Sciatic nerve (tissue), 2 donors: ENCODE measurements around the gene CADM1. TPM values are rescaled to one million over a fixed set of nuclear protein-coding genes. Genes with fewer than 3 reads are reported as not detected.

ENCODE experiments used
- ATAC-seq: fragments of 200-7000 bp; cut with Tn5 transposase; one replicate; pipeline ENCODE4 v1.9.1; 2020; ENCODE audit warnings: mild to moderate bottlenecking, moderate library complexity
- DNase-seq: peaks from one replicate; pipeline ENCODE4 v3.0.0-alpha.2; 2020; ENCODE audit warnings: low spot score
- intact Hi-C: fragments of 100-400 bp; cut with DNase I; formaldehyde crosslinking; loops from one replicate; pipeline ENCODE4 v1.14.2; 2022
- total RNA-seq: library from RNA; stranded (reverse); fragmentation: NEBNext Ultra II Directional; extraction: Animal tissue kit (Norgen Biotek cat#: 25700); gene quantifications from one replicate; pipeline ENCODE4 v1.2.1, GENCODE V29; 2021
- donor health status: DM: no; HTN: no; CAD: no.
- donor health status: DM: no; HTN: no; CAD: no.

The CADM1 gene
- total RNA-seq, 1 donor from 2014 or later: 58.7 TPM

DNA sequence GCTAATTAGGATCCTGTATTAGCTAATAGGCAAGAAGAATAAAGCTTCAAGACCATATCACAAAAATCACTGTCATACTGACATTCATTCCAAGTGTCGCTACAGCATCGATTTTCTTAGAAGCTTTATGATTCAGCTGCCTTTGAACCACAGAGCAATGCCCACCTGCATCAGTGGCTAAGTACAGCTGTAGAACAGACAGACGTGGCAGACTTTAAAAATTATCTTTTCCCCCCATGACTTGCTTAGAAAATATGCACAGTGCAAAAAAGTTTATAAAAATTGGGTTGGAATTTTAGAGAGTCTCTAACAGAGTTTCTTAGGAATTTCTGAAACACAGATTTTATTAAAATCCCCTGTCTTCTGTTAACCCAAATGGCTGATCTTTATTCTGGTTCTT, 120.8 kb downstream of the CADM1 start:
- DNase-seq: no peak
- intact Hi-C loops: no loop called here
- no peak for ATAC-seq

DNA sequence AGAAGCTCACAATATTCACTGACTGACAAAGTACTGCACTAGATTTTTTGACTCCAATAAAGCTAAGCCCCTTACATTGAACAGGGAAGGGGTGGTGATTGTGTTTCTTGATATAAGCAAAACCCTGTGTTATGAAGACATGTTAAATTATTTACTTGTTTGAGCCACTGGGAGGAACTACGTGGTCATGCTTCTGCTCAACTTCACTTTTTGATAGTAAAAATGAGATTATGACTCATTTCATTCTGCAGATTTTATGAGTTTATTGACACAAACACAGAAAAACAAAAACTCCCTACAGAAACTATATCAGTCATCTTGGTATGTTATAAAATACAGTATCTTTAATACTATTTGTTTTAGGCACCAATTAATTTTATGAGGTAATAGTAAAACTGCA, 124.7 kb downstream of the CADM1 start:
- intact Hi-C loops: no loop called here
- ATAC-seq (no peak), DNase-seq (no peak)

DNA sequence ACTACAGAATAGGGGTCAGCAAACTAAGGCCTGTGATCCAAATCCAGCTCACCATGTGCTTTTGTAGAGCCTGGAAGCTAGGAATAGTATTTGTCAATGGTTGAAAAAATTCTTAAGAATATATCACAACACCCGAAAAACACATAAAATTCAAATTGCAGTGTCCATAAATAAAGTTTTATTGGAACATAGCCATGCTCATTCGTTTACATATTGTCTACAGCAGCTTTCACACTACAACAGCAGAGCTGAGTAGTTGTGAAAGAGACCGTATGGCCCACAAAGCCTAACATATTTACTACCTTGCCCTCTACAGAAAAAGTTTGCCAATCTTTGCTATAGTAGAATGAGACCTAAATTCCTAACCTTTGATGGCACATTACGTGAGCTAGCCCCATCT, 125.7 kb downstream of the CADM1 start:
- intact Hi-C loops: no loop called here
- ATAC-seq: no peak
- no peak for DNase-seq

GRCh38 chr11:115377882-115378296, 126.3 kb downstream of the CADM1 start:
- DNase-seq (no peak), ATAC-seq (no peak)
- intact Hi-C loops: no loop called here

DNA sequence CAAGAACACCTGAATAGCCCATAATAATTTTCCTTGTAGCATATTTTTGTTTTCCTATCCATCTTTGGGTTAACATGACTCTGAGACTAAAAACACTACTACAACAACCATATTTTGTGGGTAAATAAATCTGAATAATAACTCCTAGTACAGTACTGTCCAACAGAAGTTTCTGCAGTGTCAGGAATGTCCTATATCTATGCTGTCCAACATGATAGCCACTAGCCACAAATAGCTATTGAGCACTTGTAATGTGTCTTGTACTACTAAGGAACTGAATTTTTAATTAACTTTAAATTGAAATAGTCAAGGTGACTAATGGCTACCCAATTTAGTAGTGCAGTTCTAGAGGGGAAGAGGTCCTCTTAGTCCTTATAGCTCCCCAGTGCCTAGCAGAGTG, 135.6 kb downstream of the CADM1 start:
- intact Hi-C loops: no loop called here
- DNase-seq (no peak), ATAC-seq (no peak)

- intact Hi-C loops: no loop called here
- DNase-seq (no peak), ATAC-seq (no peak)
These were observed 137.4 kb downstream of the CADM1 start for GRCh38 chr11:115366826-115367225.

- intact Hi-C loops: no loop called here
- no peak for DNase-seq
- ATAC-seq: no peak
These were observed 138.3 kb downstream of the CADM1 start for GRCh38 chr11:115365907-115366306.

DNA sequence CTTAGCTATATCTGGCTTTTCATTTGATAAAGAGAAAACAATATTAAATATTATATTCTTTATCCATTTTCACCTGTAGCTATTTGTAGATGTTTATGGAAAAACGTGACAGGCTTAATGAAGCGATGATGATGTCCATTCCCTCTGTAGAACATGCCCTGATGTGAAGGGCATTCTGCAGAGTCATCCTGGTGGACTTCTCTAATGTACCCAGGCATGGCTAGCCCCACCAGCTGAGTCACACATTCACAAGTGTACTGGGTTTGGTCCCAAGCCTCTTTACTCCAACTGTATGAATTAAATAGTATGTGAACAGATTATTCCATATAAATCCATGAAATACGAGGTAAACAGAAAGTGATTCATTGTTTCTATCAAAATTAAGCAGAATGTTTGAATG, 139.3 kb downstream of the CADM1 start:
- intact Hi-C loops: no loop called here
- ATAC-seq (no peak), DNase-seq (no peak)

DNA sequence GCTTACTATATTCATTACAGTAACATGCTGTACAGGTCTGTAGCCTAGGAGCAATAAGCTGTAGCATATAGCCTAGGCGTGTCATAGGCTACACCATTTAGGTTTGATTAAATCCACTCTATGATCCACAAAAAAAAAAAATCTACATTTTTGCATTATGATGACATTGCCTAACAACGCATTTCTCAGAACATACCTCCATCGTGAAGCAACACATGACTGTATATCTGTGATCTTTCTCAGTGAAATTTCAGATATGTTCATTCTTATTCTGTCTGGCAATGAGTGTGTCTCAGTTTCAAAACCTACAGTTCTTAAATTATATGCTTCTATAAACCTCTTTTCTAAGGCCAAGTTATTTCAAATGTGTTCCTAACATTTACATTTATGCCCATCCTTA, 140.3 kb downstream of the CADM1 start:
- DNase-seq (no peak), ATAC-seq (no peak)
- intact Hi-C loops: no loop called here

GRCh38 chr11:115363426-115363825, 140.8 kb downstream of the CADM1 start:
- no peak for DNase-seq
- ATAC-seq: no peak
- intact Hi-C loops: no loop called here

GRCh38 chr11:115362997-115363396, 141.2 kb downstream of the CADM1 start:
- intact Hi-C loops: no loop called here
- DNase-seq (no peak), ATAC-seq (no peak)

DNA sequence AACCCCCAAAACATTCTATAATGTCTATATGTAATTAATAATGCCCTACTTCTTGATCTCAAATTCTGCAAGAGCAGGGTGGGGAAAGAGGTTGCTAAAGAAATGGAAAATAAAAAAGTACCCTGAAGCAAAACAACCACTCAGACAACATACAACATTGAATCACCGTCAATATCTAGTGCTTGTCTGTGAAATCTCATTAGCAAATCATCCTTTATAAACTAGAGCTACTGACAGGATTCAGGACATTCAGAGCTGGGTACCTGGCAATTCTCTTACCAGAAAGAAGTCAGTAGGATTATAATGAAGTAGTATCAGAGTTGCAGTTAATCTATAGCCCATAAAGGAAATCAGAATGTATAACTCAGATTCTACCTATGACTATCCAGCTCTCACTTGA, 143.2 kb downstream of the CADM1 start:
- DNase-seq: no peak
- ATAC-seq: no peak
- intact Hi-C loops: no loop called here

GRCh38 chr11:115360186-115360824, 143.9 kb downstream of the CADM1 start:
- intact Hi-C loops: no loop called here
- ATAC-seq: no peak

DNA sequence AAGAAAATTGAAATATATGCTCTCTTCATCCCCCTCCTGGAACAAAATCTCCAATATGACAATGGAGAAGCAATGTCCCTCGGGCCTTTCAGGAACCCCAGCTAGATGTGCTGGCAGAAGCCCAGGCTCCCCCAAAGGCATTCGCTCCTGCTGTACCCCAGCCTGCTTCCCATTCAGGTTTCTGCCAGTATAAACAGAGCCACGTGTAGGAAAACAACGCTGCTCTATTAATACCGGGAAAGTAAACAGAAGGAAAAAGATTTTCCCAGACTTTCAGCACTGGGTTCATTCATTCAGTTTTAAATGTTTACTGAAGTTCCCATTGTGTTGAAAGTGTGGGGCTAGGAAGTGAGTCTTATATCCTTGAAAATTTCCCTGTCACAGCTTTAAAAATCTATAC, 147.1 kb downstream of the CADM1 start:
- DNase-seq (no peak), ATAC-seq (no peak)
- intact Hi-C loops: no loop called here

More at GRCh38 chr11:115360186-115360824, 143.9 kb downstream of the CADM1 start:
- DNase-seq: no peak

GRCh38 chr11:115352805-115353485, 151.3 kb downstream of the CADM1 start:
- ATAC-seq (no peak), DNase-seq (no peak)
- intact Hi-C loops: no loop called here

- DNase-seq: no peak
- intact Hi-C loops: no loop called here
- no peak for ATAC-seq
These were observed 154.7 kb downstream of the CADM1 start for GRCh38 chr11:115349335-115350017.

DNA sequence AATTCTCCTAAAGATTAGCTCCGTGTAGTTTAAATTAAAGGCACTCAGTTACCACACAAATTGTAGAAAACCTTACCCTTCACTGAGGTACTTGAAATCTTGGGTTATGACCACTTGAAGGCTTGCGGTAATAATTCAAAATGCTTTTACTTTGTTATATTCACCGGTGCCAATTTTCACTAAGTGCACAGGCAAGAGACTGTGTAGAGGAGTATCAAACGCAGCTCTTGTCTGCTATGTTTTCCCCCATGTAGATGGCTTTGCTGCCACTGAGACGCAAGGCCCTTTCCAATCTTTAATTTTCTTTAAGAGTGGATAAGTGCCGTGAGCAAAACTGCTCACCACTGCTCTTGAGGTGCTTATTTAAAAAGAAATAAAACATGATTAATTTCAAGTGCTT, 155.8 kb downstream of the CADM1 start:
- intact Hi-C loops: no loop called here
- no peak for ATAC-seq
- DNase-seq: no peak

GRCh38 chr11:115347106-115347505, 157.1 kb downstream of the CADM1 start:
- DNase-seq (no peak), ATAC-seq (no peak)
- intact Hi-C loops: no loop called here

DNA sequence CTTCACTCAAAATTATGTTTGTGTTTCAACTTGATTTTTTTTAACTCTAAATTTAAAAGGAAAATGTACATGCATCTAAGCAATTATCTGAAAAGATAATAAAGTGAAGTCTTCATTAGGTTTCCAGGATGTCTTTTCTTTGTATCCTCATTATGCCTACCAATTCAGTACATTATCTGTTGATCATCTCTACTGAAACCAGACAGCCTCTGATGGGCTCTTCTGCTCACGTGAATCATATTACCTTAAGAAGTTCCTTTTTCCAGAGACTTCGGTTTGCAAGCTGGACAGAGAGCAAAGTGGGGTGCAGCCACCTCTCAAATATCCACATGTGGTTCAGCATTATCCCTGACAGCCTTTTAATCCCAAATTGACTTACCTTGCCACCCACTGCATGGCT, 158.4 kb downstream of the CADM1 start:
- no peak for ATAC-seq

DNA sequence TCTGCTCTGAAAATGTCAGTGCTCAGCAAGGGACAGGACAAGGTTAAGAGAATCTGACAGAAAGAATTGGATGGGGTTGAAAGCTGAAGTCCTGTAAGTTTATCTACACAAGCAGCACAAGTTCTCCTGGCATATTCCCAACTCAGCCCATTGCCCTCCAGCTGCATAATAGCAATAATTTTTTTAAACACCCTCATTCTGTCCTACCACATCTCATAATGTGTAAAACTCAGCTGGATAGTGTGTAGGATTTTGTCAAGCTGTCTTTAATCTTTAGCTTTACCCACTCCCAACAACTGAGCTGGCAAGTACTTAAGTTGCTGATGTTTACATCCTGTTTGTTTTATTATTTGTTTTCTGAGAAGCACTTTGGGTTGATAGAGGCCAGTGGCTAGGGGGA, 158.9 kb downstream of the CADM1 start:
- DNase-seq (no peak), ATAC-seq (no peak)
- intact Hi-C loops: no loop called here

More for the DNA sequence above, 158.4 kb downstream of the CADM1 start:
- no peak for DNase-seq
- intact Hi-C loops: no loop called here
